SK-N-DZ (cell line): ENCODE results near the gene SPATA20.

ENCODE experiments used
- DNase-seq: peaks from one replicate; pipeline ENCODE4 v3.0.0-alpha.2; 2015; ENCODE audit warnings: low spot score

Gene SPATA20

GRCh38 chr17:50558941-50559614 is 12.1 kb downstream of the SPATA20 start:
- DNase-seq = no peak

- no peak for DNase-seq
Measured at GRCh38 chr17:50559674-50560184, 12.8 kb downstream of the SPATA20 start.

GRCh38 chr17:50560185-50560824 is 13.3 kb downstream of the SPATA20 start, which contains the start of gene CACNA1G:
Gene CACNA1G (plus strand): TSS chr17:50560715. CDS start chr17:50561460, 745 bp downstream.
- DNase-seq = peak; percentile 78

GRCh38 chr17:50560931-50561745 is 14.2 kb downstream of the SPATA20 start:
- no peak for DNase-seq

GRCh38 chr17:50561746-50562141 is 14.8 kb downstream of the SPATA20 start:
- DNase-seq = no peak

GRCh38 chr17:50562242-50563091 is 15.5 kb downstream of the SPATA20 start:
- DNase-seq = no peak

GRCh38 chr17:50563092-50563511 is 16.1 kb downstream of the SPATA20 start:
- DNase-seq = no peak

GRCh38 chr17:50564916-50565315 is 17.9 kb downstream of the SPATA20 start:
- DNase-seq = no peak

GRCh38 chr17:50565402-50566350 is 18.7 kb downstream of the SPATA20 start:
- DNase-seq = peak; percentile 63

- no peak for DNase-seq
Measured at GRCh38 chr17:50566886-50567285, 19.9 kb downstream of the SPATA20 start.

- DNase-seq = no peak
Measured at GRCh38 chr17:50568659-50569058, 21.7 kb downstream of the SPATA20 start.

- no peak for DNase-seq
Measured at GRCh38 chr17:50569592-50569991, 22.6 kb downstream of the SPATA20 start.

- no peak for DNase-seq
Measured at GRCh38 chr17:50570032-50570431, 23.1 kb downstream of the SPATA20 start.

GRCh38 chr17:50570528-50570927 is 23.6 kb downstream of the SPATA20 start:
- DNase-seq = peak; percentile 42

- DNase-seq = no peak
Measured at GRCh38 chr17:50571681-50572080, 24.7 kb downstream of the SPATA20 start.

- DNase-seq = no peak
Measured at GRCh38 chr17:50572541-50572940, 25.6 kb downstream of the SPATA20 start.

- no peak for DNase-seq
Measured at GRCh38 chr17:50573866-50574611, 27.1 kb downstream of the SPATA20 start.

- no peak for DNase-seq
Measured at GRCh38 chr17:50575581-50576210, 28.7 kb downstream of the SPATA20 start.

GRCh38 chr17:50576864-50577263 is 29.9 kb downstream of the SPATA20 start:
- no peak for DNase-seq
